Sigmoid colon (tissue), 4 donors: ENCODE measurements around the gene LCMT1.

Source experiments
- CTCF ChIP-seq, 4 experiments: fragments of 450-650 bp in 3 of 4; fragments of 200-600 bp in 1 of 4; IDR thresholded peaks; one replicate each; pipeline ENCODE4 v1.5.1; 2016 to 2019; ENCODE audit warnings: antibody characterized with exemption in 4 of 4, mild to moderate bottlenecking in 3 of 4, moderate library complexity in 2 of 4
- POLR2AphosphoS5 ChIP-seq, 4 donors: sonication (generic); formaldehyde crosslinking; IDR thresholded peaks; one replicate each; pipeline ENCODE4 v1.6.1; 2017; ENCODE audit warnings: antibody characterized with exemption in 4 of 4

GRCh38 chr16:25124503-25124902 lies 13.0 kb downstream of the LCMT1 start:
- TF ChIP-seq CTCF (IDR thresholded peaks at IDR 0.05) (no peak), POLR2AphosphoS5 (IDR thresholded peaks at IDR 0.05) (no peak)
